Stimulated activated effector memory CD8-positive, alpha-beta T cell treated with anti-CD3 and anti-CD28 coated beads, Interleukin-12 subunit alpha, Interleukin-12 subunit beta, amount 100 ng/mL, for 72 hours (primary cell): ENCODE data around the gene MACROD2.

ENCODE experiments used
- ATAC-seq: fragments of 150-1000 bp; cut with Tn5 transposase; 2 replicates; pipeline ENCODE4 v1.10.0; 2021
- DNase-seq, 2 donors: peaks; one replicate each; pipeline ENCODE4 v3.0.0; 2021 to 2022; ENCODE audit warnings: low spot score in 2 of 2
- H3K27ac Mint-ChIP-seq: one replicate; pipeline ENCODE4 v1.8.0; 2022; ENCODE audit warnings: mild to moderate bottlenecking, mixed read lengths
- H3K36me3 Mint-ChIP-seq: one replicate; pipeline ENCODE4 v1.8.0; 2022; ENCODE audit warnings: mild to moderate bottlenecking, mixed read lengths
- H3K4me1 Mint-ChIP-seq: one replicate; pipeline ENCODE4 v1.8.0; 2022; ENCODE audit warnings: mixed read lengths
- H3K4me3 Mint-ChIP-seq: one replicate; pipeline ENCODE4 v1.8.0; 2022; ENCODE audit warnings: mild to moderate bottlenecking, mixed read lengths
- H3K9me3 Mint-ChIP-seq: one replicate; pipeline ENCODE4 v1.8.0; 2022; ENCODE audit warnings: mixed read lengths

MACROD2 gene

GRCh38 chr20:15603506-15603905, 1608.2 kb downstream of the MACROD2 start:
- ATAC-seq (no peak), DNase-seq (no peak)
- peaks cover 21% of the 10 kb centered on the region for H3K9me3 Mint-ChIP-seq
- no peak overlapping the region for H3K4me3 Mint-ChIP-seq
- H3K4me1 Mint-ChIP-seq: no peaks in the 10 kb centered on the region
- no peak overlapping the region for H3K27ac Mint-ChIP-seq
- no peaks in the 10 kb centered on the region for H3K36me3 Mint-ChIP-seq

GRCh38 chr20:15603978-15604805, 1608.9 kb downstream of the MACROD2 start:
- Mint-ChIP-seq H3K4me3 (no peak overlapping the region), H3K36me3 (no peaks in the 10 kb centered on the region), H3K9me3 (peaks cover 24% of the 10 kb centered on the region), H3K4me1 (no peaks in the 10 kb centered on the region), H3K27ac (no peak overlapping the region)
- ATAC-seq (no peak), DNase-seq (no peak)

GRCh38 chr20:15609921-15610320, 1614.6 kb downstream of the MACROD2 start:
- no peak overlapping the region for H3K4me3 Mint-ChIP-seq
- H3K4me1 Mint-ChIP-seq: no peaks in the 10 kb centered on the region
- H3K27ac Mint-ChIP-seq: no peak overlapping the region
- ATAC-seq: no peak
- peaks cover 19% of the 10 kb centered on the region for H3K9me3 Mint-ChIP-seq
- H3K36me3 Mint-ChIP-seq: no peaks in the 10 kb centered on the region
- no peak for DNase-seq

GRCh38 chr20:15610787-15611186, 1615.5 kb downstream of the MACROD2 start:
- no peak for DNase-seq
- no peak overlapping the region for H3K27ac Mint-ChIP-seq
- no peaks in the 10 kb centered on the region for H3K36me3 Mint-ChIP-seq
- ATAC-seq: no peak
- no peak overlapping the region for H3K4me3 Mint-ChIP-seq
- H3K9me3 Mint-ChIP-seq: peaks cover 19% of the 10 kb centered on the region
- no peaks in the 10 kb centered on the region for H3K4me1 Mint-ChIP-seq

- no peak for ATAC-seq
- H3K27ac Mint-ChIP-seq: no peak overlapping the region
- H3K4me1 Mint-ChIP-seq: no peaks in the 10 kb centered on the region
Measured at GRCh38 chr20:15611541-15611940, 1616.2 kb downstream of the MACROD2 start.

GRCh38 chr20:15612198-15612597, 1616.9 kb downstream of the MACROD2 start:
- Mint-ChIP-seq H3K4me3 (no peak overlapping the region), H3K36me3 (no peaks in the 10 kb centered on the region), H3K4me1 (no peaks in the 10 kb centered on the region), H3K27ac (no peak overlapping the region), H3K9me3 (peaks cover 10% of the 10 kb centered on the region)
- ATAC-seq (no peak), DNase-seq (no peak)

More at GRCh38 chr20:15611541-15611940, 1616.2 kb downstream of the MACROD2 start:
- DNase-seq: no peak
- Mint-ChIP-seq H3K9me3 (peaks cover 11% of the 10 kb centered on the region), H3K36me3 (no peaks in the 10 kb centered on the region), H3K4me3 (no peak overlapping the region)

DNA sequence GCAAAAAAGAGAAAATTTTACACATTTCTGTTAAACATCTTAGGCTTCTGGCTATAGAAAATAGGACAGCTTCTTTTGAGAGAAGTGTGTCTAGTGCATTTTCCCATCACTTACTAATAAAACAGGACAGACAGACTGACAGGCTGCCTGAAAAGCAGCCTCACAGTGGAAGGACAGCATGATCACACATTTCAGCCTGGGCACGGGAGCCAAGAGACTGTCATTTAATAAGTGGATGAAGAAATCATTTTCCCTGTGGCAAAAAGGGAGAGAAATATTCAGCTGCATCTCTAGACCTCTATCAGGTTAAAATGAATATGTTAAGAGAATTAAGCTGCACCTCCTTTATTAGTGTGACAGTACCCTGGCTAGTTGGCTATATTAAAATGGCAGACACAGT, 1617.5 kb downstream of the MACROD2 start:
- Mint-ChIP-seq H3K4me3 (no peak overlapping the region), H3K9me3 (peaks cover 10% of the 10 kb centered on the region), H3K4me1 (no peaks in the 10 kb centered on the region), H3K36me3 (no peaks in the 10 kb centered on the region), H3K27ac (no peak overlapping the region)
- DNase-seq: no peak
- ATAC-seq: no peak

- H3K9me3 Mint-ChIP-seq: peaks cover 6% of the 10 kb centered on the region
- ATAC-seq (no peak), DNase-seq (no peak)
- no peaks in the 10 kb centered on the region for H3K4me1 Mint-ChIP-seq
- no peak overlapping the region for H3K4me3 Mint-ChIP-seq
- no peak overlapping the region for H3K27ac Mint-ChIP-seq
- no peaks in the 10 kb centered on the region for H3K36me3 Mint-ChIP-seq
Measured at GRCh38 chr20:15613530-15613929, 1618.2 kb downstream of the MACROD2 start.

DNA sequence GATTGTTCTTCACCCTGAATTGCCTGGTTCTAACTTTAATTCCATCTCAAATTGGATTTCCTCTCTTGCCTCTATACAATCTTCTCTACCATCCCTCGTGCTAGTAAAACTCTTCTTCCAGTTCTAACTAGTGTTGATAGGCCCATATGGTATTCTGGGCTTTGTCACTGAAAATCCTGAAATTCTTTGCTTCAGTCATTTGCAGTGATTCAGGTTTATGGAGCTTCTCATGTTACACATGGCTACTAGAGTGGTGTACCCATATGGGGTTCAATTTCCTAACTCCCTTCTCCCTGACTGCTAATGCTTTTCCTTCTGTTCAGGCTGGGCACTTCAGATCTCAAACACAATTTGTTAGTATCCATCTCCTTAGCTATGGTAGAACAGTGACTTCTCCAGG, 1621.3 kb downstream of the MACROD2 start:
- Mint-ChIP-seq H3K4me3 (no peak overlapping the region), H3K4me1 (no peaks in the 10 kb centered on the region), H3K36me3 (no peaks in the 10 kb centered on the region), H3K27ac (no peak overlapping the region), H3K9me3 (peaks cover 8% of the 10 kb centered on the region)
- DNase-seq (no peak), ATAC-seq (no peak)

DNA sequence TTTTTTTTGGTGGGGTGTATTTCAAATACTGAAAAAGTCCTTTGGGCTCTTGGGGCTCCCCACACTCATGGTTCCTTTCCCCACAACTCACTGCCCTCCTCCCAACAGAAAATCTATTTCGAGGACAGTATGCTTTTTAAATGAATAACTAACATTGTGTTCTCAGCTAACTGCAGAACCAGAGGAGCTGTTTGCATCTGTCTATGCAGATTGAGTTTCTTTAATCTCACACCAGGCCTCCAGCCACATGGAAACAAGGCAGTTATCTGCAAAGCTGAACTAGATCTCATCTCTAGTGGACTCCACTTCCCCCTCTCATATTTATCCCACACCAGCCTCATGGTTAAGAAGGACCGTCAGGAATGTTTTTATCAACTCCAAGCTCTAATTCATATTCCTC, 1622.8 kb downstream of the MACROD2 start:
- H3K4me1 Mint-ChIP-seq: no peaks in the 10 kb centered on the region
- no peak overlapping the region for H3K27ac Mint-ChIP-seq
- no peaks in the 10 kb centered on the region for H3K36me3 Mint-ChIP-seq
- H3K4me3 Mint-ChIP-seq: no peak overlapping the region
- ATAC-seq (no peak), DNase-seq (no peak)
- peaks cover 11% of the 10 kb centered on the region for H3K9me3 Mint-ChIP-seq

DNA sequence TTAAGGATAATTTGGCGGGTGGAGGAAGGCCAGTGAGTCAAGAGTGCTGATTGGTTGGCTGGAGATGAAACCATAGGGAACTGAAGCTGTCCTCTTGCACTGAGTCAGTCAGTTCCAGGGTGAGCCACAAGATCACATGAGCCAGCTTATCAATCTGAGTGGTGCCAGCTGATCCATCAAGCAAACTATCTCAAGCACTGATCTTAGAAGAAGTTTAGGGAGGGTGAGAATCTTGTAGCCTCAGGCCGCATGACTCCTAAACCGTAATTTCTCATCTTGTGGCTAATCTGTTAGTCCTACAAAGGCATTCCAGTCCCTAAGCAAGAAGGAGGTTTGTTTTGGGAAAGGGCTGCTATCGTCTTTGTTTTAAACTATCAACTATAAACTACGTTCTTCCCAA, 1623.6 kb downstream of the MACROD2 start:
- no peak for DNase-seq
- peaks cover 11% of the 10 kb centered on the region for H3K9me3 Mint-ChIP-seq
- H3K4me1 Mint-ChIP-seq: no peaks in the 10 kb centered on the region
- no peak for ATAC-seq
- H3K27ac Mint-ChIP-seq: no peak overlapping the region
- H3K4me3 Mint-ChIP-seq: no peak overlapping the region
- no peaks in the 10 kb centered on the region for H3K36me3 Mint-ChIP-seq

- Mint-ChIP-seq H3K27ac (no peak overlapping the region), H3K36me3 (no peaks in the 10 kb centered on the region), H3K4me3 (no peak overlapping the region), H3K4me1 (no peaks in the 10 kb centered on the region), H3K9me3 (peaks cover 11% of the 10 kb centered on the region)
- DNase-seq (no peak), ATAC-seq (no peak)
Measured at GRCh38 chr20:15619341-15619740, 1624.0 kb downstream of the MACROD2 start.

DNA sequence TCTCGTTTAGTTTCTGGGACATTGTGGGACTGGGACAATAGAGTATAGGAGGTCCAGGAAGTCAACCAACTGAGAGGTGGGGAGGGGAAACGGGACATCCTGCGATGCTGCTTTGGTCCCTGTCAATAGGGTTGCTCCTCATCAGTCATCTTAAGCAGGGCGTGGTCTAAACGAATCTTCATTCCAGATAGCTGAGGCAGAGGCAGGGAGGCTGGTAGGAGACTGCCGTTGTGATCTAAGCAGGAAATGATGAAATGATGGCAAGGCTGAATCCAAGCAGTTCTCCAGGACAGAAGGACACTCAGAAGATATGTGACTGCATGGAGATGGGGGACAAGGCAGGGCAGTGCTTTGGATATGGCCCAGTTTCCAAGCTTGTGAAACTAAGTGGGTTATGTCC, 1624.5 kb downstream of the MACROD2 start:
- no peaks in the 10 kb centered on the region for H3K36me3 Mint-ChIP-seq

GRCh38 chr20:15622368-15622767, 1627.1 kb downstream of the MACROD2 start:
- no peaks in the 10 kb centered on the region for H3K36me3 Mint-ChIP-seq
- no peak overlapping the region for H3K27ac Mint-ChIP-seq
- no peak for ATAC-seq

More for the DNA sequence above, 1624.5 kb downstream of the MACROD2 start:
- Mint-ChIP-seq H3K27ac (no peak overlapping the region), H3K4me3 (no peak overlapping the region), H3K4me1 (no peaks in the 10 kb centered on the region), H3K9me3 (peaks cover 10% of the 10 kb centered on the region)
- DNase-seq: no peak
- ATAC-seq: no peak

GRCh38 chr20:15623215-15623614, 1627.9 kb downstream of the MACROD2 start:
- Mint-ChIP-seq H3K4me1 (no peaks in the 10 kb centered on the region), H3K36me3 (no peaks in the 10 kb centered on the region), H3K9me3 (peaks cover 16% of the 10 kb centered on the region), H3K4me3 (no peak overlapping the region), H3K27ac (no peak overlapping the region)
- ATAC-seq (no peak), DNase-seq (no peak)

More at GRCh38 chr20:15622368-15622767, 1627.1 kb downstream of the MACROD2 start:
- Mint-ChIP-seq H3K4me1 (no peaks in the 10 kb centered on the region), H3K4me3 (no peak overlapping the region), H3K9me3 (peaks cover 13% of the 10 kb centered on the region)
- DNase-seq: no peak

DNA sequence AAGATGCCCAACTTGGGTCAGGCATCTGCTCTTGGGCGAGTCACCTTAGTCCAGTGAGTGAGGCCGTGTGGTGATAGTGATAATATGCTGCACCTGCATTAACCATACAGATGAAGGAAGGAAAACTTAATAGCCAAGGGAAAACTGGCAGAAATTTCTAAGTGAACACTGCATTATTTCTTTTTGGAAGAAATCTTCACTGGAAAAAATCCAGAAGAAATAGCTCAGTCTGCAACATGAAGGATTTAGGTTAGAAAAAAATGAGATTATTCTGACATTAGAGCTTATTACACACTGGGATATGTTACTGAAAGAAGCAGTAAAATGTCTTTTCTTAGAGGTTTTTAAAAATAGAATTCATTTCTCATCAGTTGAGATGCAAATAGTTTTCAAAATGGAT, 1630.7 kb downstream of the MACROD2 start:
- ATAC-seq: no peak
- Mint-ChIP-seq H3K27ac (no peak overlapping the region), H3K4me3 (no peak overlapping the region), H3K9me3 (peaks cover 14% of the 10 kb centered on the region), H3K4me1 (no peaks in the 10 kb centered on the region), H3K36me3 (no peaks in the 10 kb centered on the region)
- no peak for DNase-seq
